WI38 (cell line): ENCODE data around the gene ITGA6.

ENCODE experiments used
- H3K4me3 ChIP-seq: 2 replicates; pipeline ENCODE4 v1.5.1; 2011; ENCODE audit warnings: low read depth, mild to moderate bottlenecking, control low read depth, low read length
- CTCF ChIP-seq: IDR thresholded peaks from 2 replicates; pipeline ENCODE4 v1.5.1; 2012; ENCODE audit warnings: low read depth, mild to moderate bottlenecking, control low read depth, low read length

ITGA6 gene

GRCh38 chr2:172435606-172435911, 8.2 kb downstream of the ITGA6 start:
- no peak for TF ChIP-seq CTCF
- H3K4me3 ChIP-seq: no peak overlapping the region

DNA sequence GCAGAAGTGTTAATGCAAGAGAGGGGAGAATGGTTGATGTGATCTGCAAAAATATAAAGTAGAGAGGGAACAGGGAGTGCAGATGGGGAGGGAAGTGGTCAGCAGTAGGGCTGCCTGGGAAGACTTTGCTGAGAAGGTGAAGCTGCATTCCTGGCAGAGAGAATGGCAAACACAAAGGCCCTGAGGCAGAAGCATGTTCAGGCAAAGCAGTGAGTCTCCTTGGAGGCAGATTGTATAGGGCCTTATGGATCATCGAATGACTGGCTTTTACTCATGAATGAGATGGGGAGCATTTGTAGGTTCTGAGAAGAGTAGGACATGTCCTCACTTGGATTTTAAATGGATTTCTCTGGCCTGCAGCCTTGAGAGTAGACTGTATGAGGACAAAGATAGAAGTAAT, 9.5 kb downstream of the ITGA6 start:
- no peak for TF ChIP-seq CTCF
- no peak overlapping the region for H3K4me3 ChIP-seq

GRCh38 chr2:172437419-172438341, 10.3 kb downstream of the ITGA6 start:
- no peak overlapping the region for H3K4me3 ChIP-seq
- TF ChIP-seq CTCF: no peak

DNA sequence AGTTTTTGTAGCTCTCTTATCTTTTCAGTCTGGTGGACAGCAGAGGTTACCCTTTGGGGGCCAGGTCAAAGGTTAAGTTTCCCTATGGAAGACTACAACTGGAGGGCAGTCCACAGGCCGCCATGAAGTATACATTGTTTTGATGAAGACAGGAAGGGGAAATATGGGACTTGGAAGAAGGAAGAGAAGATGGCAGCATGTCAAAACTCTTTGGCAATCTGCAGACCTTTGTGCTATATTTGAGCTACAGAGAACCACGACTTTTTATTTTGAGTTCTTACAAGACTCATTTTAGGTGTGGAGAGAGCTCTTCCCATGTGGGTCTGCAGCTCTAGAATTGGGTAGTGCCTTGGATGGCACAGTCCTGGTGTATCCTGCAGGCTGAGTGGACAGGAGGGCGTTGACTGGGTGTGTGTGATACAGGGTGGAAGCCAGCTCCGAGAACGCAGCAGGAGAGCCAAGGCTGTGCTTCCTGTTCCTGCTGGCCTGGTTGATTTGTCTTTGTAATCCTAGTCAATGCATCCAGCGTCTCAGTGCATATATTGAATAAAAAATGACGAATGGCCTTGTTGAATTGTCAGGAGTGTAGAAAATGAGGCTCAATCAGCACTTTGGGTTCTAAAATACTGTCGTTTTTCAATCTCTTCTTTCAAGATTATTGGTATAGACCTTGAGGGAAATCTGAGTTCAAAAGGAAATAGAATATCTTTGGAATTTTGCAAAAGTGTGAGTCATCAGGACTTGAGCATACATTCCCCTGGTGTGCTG, 11.5 kb downstream of the ITGA6 start:
- TF ChIP-seq CTCF: no peak
- no peak overlapping the region for H3K4me3 ChIP-seq

DNA sequence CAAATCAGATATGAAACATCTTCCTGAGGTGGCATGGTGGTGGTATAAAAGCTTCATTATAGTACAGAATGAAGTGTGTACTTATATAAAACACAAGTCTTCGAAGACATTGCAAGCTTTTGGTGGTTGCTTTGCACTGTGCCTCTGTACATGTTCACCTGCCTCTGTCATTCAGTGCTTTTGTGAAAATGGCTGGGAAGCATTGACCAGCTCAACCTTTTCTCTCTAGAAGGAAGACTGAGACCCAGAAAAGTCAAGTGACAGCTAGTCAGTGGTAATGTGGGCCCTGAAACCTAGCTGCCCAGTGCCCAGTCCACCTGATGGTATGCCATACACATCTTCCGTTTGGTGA, 12.1 kb downstream of the ITGA6 start:
- no peak overlapping the region for H3K4me3 ChIP-seq
- TF ChIP-seq CTCF: no peak

DNA sequence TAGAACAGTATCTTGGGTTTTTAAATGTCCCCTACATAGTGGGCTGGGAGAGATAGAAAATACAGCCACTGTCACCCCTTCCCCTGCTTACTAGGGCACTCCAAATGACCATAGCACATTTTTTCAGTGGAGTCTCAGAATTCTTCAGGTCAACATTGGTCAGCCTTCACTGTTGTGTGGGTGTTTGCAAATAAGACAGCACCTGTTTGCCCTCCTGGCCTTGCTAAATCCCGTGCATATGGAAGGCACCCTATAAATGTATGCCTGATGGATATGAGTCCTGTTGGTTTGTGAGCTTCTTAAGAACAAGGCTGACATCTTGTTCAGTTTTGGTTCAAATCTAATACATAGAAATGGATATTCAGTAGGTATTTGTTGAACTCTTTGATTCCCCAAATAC, 12.5 kb downstream of the ITGA6 start:
- no peak for TF ChIP-seq CTCF
- no peak overlapping the region for H3K4me3 ChIP-seq

DNA sequence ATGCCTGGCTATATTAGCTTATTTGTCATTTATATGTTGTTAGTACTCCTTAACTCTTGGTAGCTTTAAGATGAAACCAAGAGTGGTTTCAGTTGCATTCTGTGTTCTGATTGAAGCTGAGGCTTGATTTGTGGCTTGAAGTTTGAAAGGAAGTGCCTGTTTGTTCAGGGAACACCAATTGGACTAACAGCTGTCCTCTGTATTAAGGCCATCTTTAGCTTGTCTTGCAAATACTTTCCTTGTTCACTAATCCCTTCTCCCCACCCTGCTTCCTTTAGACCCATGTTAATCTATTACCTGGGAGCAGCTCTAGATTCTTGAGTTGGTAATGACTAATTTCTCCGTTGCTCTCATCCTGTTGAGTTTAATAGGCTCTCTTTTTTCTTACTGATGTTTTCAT, 13.4 kb downstream of the ITGA6 start:
- no peak overlapping the region for H3K4me3 ChIP-seq
- no peak for TF ChIP-seq CTCF
